Head of caudate nucleus (tissue), 42 donors: Measurements from ENCODE around the gene OXCT1.

ENCODE experiments used
- DNase-seq, 42 donors: peaks; one replicate each; pipeline versions ENCODE4 v3.0.0 to v3.0.0-alpha.2; 2020 to 2021; ENCODE audit warnings: mixed read lengths in 7 of 42
- intact Hi-C: fragments of 100-400 bp; cut with DNase I; formaldehyde crosslinking; loops from one replicate; pipeline ENCODE4 v1.15.0; 2022

The OXCT1 gene

GRCh38 chr5:41869724-41870626 lies at the start of gene OXCT1:
OXCT1 (minus strand) TSS chr5:41870425; CDS start chr5:41870358, 67 bp downstream.
- intact Hi-C loops: loop anchor here (2.0 kb wide), 1 partner anchor 35 kb away; the partner anchor contains the start of gene RIMOC1

GRCh38 chr5:41918105-41918504 lies 47.9 kb upstream of the OXCT1 start:
- intact Hi-C loops: no loop called here
- no peak for DNase-seq

More at GRCh38 chr5:41869724-41870626, at the start of gene OXCT1:
- DNase-seq: peak; percentile 57 to 93 (median 82)

GRCh38 chr5:41908374-41909079 lies 38.3 kb upstream of the OXCT1 start:
- DNase-seq: no peak
- intact Hi-C loops: no loop called here

GRCh38 chr5:41906151-41906550 lies 35.9 kb upstream of the OXCT1 start:
- intact Hi-C loops: no loop called here
- DNase-seq: no peak

GRCh38 chr5:41903892-41904799 lies 33.9 kb upstream of the OXCT1 start, which contains the start of gene RIMOC1:
RIMOC1 (plus strand) TSS chr5:41904344; CDS start chr5:41904368, 24 bp downstream.
- intact Hi-C loops: loop anchor here (2.0 kb wide), 1 partner anchor 35 kb away; no protein-coding TSS in a partner anchor
- peak; percentile 98 to 100 (median 99) for DNase-seq

GRCh38 chr5:41903382-41903891 lies 33.2 kb upstream of the OXCT1 start:
- intact Hi-C loops: no loop called here
- DNase-seq: no peak

- no peak for DNase-seq
- intact Hi-C loops: no loop called here
Observed at GRCh38 chr5:41896230-41896629, 26.0 kb upstream of the OXCT1 start.

GRCh38 chr5:41893074-41893851 lies 23.0 kb upstream of the OXCT1 start:
- intact Hi-C loops: no loop called here
- DNase-seq: no peak

- no peak for DNase-seq
- intact Hi-C loops: no loop called here
Observed at GRCh38 chr5:41892031-41892430, 21.8 kb upstream of the OXCT1 start.

- no peak for DNase-seq
- intact Hi-C loops: no loop called here
Observed at GRCh38 chr5:41891066-41891707, 21.0 kb upstream of the OXCT1 start.

- intact Hi-C loops: no loop called here
- DNase-seq: no peak
Observed at GRCh38 chr5:41885286-41885685, 15.1 kb upstream of the OXCT1 start.

GRCh38 chr5:41883936-41884335 lies 13.7 kb upstream of the OXCT1 start:
- intact Hi-C loops: no loop called here
- no peak for DNase-seq

GRCh38 chr5:41883243-41883642 lies 13.0 kb upstream of the OXCT1 start:
- no peak for DNase-seq
- intact Hi-C loops: no loop called here

- intact Hi-C loops: no loop called here
- DNase-seq: no peak
Observed at GRCh38 chr5:41882765-41883164, 12.5 kb upstream of the OXCT1 start.

- DNase-seq: no peak
Observed at GRCh38 chr5:41878643-41879478, 8.6 kb upstream of the OXCT1 start.

GRCh38 chr5:41878173-41878572 lies 7.9 kb upstream of the OXCT1 start:
- DNase-seq: no peak
- intact Hi-C loops: no loop called here

More at GRCh38 chr5:41878643-41879478, 8.6 kb upstream of the OXCT1 start:
- intact Hi-C loops: no loop called here

GRCh38 chr5:41877408-41877807 lies 7.2 kb upstream of the OXCT1 start:
- intact Hi-C loops: no loop called here
- no peak for DNase-seq
